ENCODE data around the gene PHF2.

Gene PHF2

DNA sequence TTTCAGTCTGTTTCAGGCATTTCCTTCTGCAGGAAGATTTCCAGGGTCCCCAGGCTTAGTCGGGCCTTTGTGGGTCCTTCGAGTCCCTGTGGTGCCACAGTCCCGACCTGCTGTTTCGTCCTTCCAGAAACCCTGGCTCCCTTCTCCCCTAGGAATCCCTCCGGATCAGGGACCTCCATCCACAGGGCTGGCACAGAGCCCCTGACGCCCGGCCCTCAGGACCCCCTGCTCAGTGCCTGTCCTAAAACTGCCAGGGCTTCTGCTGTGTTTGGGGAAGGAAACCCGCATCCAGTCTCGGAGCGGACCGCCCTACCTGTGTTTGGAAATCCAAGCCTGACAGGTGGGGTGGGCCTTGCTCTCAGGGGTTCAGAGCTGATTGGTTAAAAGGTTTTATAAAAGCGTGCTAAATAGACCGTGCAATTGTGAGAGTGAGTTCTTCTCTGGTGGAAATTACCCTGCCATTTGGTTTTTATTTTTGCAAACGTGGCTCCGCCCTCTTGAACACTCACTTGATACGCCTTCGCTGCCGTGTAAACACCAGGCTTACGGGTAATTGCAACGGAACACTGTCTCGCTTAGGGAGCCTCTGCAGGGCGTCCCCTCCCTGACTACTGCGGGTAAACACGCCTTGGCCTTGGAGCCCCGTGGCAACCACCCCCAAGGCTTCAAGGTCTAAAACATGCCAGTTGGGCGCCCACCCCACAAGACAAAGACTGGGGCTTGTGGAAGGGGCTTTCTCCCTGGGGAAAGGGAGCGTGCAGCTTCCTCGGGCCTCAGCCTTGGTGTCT is 121.2 kb downstream of the PHF2 start:
- no peak for DNase-seq (ENCODE audit: low read depth in 2 of 2, low spot score in 1 of 2)

DNA sequence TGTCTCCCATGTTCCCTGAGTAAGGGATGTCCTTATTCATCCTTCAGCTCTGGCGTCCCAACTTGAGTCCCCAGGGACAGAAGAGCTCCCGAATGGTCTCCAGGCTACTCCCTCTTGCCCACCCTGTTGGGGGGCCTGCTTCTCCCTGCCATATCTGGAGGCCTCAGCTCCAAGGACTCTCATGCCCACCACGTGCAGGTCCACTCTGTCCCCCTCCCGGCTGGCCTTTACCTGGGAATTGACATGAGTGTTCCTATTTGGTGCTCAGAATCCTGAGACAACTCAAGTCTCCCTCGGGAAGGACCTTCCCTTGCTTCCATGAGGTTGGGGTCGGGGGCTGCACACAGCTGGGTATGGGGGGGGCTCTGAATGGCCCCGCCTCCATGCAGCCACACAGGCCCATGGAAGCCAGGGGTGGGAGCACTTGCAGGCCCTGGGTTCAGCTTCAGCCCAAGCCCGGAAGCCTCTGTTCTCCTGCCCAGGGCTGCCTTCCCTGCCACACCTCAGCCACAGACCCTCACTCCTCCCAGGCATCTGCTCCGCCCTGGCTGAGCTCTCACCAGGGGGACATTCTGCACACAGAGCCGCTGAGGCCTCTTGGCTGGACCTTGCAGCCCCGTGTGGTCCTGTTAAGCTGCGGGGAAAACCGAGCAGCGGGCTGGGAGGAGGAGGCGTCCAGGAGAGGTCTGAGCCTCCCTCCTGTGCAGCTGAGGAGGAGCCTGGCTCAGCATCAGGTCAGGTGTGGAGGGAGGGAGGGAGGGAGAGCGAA is 121.9 kb downstream of the PHF2 start:
- DNase-seq (ENCODE audit: low read depth in 2 of 2, low spot score in 1 of 2) = no peak

DNA sequence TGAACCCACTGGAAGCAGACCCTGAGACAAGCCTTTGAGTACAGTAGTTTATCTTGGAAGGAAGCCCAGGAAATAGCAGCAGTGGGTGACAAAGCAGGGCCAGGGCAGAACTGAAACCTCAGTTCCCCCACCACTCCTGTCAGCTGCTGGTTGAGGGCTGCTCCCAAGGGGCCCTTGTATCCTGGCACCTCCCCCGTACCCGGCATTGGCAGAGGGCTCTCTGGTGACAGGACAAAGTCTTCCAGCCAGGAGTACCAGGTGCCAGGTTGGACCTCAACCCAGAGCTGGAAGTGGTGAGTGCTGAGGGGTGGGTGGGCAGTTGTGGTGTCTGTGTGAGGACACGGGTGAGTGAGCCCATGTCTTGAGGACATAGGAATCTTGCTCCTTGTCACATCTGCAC is 123.3 kb downstream of the PHF2 start:
- DNase-seq (ENCODE audit: low read depth in 2 of 2, low spot score in 1 of 2) = no peak

DNA sequence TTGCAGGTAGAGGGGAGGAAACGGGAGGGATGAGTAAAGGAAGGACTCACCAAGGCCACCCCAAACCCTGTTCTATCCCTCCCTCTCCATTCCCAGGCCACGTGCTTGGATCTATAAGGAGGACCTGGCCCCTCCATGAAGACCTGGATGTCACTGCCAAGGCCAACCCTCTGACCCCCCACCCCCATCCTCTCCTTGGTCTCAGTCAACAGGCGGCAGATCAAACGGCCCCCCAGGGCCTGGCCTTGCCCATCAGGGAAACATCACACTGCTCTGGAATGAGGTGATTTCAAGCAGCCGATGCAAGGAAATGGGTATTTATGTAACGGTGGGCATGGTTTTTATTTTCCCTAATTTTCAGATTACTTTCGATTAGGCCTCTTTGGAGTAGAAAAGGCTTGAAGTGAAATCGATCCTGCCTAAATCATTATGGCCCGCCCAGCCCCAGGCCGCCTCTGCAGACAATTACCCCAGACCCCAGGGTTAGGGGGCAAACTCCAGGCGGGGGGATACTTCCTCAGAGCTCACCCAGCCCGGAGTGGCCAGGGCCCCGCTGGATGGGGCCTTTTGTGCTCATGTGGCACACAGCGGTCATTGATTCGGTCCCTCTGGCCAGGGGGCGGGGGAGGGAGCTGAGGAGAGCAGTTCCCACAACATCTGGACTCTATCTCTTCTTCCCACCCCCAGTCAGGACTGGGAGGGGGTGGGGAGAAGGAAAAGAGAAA is 125.3 kb downstream of the PHF2 start:
- no peak for DNase-seq (ENCODE audit: low read depth in 2 of 2, low spot score in 1 of 2)

DNA sequence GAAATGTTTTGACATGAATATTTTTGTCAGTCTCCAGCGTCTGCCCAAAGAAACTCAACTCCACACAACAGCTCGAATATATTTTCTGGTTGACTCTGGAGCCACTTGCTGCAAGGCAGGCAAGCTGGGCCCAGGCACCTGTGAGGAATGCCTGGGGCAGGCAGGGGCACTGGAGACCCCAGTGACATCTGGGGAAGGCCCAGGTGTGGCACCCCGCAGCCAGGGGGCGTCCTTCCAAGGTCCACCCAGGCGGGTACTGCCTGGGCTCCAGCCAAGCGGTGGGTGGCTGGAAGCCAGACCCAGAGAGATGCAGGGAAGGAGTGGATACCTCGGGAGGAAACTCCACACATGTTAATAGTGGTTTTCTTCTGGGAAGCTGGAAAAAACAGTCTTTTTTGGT is 125.9 kb downstream of the PHF2 start:
- no peak for DNase-seq (ENCODE audit: low read depth in 2 of 2, low spot score in 1 of 2)

DNA sequence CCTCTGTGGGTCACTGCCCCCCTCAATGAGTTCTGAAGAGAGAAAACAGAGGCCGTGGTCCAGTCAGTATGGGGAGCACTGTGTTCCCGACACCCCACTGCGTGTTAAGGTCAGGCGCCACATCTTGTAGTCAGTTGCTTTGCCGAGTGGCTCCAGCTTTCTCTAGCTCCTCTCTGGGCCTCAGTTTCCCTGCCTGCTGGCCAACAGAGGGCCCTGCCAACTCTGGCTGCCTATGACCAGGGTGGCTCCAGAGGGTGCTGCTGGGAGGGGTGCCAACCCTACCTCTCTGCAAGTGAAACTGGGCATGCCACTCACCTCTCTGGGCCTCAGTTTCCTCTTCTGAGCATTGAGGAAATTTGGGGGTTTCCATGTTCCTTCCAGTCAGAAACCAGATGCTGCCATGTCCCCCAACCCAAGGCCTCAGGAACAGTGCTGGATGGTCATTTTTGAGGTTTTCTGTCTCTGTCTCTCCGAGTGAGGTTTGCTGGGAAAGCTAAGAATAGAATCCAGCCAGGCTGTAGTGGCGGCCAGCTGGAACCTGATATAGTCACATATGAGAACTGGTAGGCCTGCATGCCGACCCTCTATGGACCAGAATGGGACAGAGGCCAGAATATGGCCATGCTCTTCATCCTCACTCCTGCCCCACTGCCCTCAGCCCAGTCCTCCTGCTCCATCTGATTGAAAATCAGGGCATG is 132.1 kb downstream of the PHF2 start:
- DNase-seq (ENCODE audit: low read depth in 2 of 2, low spot score in 1 of 2) = no peak

DNA sequence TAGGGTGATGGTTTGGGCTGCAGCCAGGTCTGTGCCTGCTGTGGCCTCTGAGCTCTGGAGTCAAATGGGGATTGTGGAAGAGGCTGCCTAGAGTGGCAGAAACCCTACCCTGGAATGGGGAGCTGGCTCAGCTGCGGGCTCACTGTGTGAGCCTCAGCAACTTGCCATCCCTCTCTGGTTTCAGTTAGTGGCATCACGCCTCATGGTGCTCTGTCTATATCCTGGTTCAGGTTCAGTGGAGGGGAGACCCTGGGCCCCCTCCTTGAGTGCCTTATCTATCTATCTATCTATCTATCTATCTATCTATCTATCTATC is 132.6 kb downstream of the PHF2 start:
- DNase-seq (ENCODE audit: low read depth in 2 of 2, low spot score in 1 of 2) = no peak

DNA sequence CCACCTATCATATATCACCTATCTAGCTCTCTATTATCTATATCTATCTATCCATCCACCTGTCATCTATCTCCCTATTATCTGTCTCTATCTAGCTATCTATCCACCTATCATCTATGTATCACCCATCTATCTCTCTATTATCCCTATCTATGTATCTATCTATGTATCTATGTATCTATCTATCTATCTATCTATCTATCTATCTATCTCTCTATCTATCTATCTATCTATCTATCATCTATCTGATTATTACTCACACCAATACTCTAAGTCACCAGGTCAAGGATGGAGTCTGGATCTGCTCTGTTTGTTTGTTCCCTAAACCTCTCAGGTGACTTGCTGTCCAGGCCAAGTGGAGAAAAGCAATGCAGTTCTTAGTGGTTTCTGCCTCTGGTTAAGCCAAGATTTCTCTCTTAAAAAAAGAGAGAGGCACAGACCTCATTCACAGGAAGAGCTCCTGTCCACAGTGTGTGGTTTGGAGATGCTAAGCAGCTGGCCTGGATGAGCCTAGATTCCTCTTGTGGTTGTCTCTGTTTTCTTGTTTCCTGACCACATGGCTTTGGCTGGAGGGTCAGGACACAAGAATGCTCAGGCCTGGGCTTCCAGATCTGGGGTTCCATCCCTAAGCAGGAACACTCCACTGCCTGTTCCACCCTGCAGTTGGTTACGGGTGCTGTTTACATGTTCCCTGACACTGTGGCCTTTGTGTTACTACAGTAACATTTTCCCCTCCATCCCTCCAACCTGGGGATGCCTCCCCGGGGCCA is 133.4 kb downstream of the PHF2 start:
- no peak for DNase-seq (ENCODE audit: low read depth in 2 of 2, low spot score in 1 of 2)

DNA sequence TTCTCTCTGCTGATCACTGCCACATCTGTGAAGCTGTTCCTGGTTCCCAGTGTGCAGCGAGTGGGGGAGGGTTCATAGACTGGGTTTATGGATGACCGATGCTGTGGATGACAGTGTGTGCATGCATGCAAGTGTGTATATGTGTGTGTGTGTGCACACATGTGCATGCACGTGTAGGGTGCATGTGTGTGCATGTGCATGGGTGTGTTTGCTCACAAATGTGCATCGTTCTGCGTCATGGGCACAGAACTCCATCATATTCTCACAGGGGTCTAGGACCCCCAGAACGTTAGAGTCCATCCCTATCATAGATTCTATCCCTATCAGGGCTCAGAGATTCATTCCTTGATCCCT is 134.0 kb downstream of the PHF2 start:
- no peak for DNase-seq (ENCODE audit: low read depth in 2 of 2, low spot score in 1 of 2)

DNA sequence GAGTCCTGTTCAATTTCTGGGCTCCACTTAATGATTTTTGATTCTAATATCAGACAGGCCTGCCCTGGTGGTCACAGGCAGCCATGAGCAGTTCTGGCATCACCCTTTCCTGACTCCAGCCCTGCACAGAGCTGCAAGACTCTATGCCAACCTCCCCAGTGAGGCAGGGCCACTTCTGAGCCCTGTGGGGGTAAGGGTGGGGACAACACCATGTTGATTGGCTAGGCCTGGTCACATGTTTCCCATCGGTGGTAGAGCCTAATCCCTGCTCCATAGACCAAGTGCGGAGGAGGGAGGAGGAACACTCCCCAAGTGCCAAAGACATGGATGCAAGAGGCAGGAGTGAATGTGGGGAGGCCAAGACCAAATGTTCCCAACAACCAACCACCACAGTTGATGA is 134.6 kb downstream of the PHF2 start:
- no peak for DNase-seq (ENCODE audit: low read depth in 2 of 2, low spot score in 1 of 2)

DNA sequence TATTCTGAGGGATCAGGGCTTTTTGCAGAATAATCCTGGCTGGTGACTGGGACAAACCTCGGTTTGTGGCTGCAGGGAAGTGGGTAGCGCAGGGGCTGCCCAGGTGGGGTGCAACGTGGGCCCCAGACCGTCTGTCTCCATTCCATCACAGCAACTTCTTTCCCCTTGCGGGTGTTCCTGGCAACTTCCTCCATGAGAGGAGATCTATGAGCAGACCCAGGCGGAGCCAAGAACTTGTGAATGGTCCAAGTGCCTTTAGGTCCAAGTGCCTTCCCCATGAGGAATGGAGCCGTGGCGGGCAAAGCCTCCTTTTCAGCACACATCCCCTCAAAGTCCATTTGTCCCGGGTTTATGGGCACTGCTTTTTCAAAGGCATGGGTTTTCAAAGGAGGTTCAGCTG is 136.5 kb downstream of the PHF2 start:
- no peak for DNase-seq (ENCODE audit: low read depth in 2 of 2, low spot score in 1 of 2)

DNA sequence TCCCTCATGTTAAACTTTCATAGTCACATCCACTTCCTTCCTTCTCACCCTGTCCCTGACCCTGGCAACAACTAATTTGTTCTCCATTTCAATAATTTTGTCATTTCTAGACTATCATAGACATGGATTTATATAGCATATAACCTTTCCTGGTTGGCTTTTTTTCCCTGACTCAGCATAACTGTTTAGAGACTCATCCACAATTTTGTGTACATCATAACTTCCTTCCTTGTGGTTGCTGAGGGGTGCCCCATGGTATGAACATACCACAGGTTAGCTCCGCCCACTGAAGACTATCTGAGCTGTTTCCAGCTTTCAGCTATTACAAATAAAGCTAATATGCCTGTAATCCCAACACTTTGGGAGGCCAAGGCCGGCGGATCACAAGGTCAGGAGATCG is 137.3 kb downstream of the PHF2 start:
- no peak for DNase-seq (ENCODE audit: low read depth in 2 of 2, low spot score in 1 of 2)

DNA sequence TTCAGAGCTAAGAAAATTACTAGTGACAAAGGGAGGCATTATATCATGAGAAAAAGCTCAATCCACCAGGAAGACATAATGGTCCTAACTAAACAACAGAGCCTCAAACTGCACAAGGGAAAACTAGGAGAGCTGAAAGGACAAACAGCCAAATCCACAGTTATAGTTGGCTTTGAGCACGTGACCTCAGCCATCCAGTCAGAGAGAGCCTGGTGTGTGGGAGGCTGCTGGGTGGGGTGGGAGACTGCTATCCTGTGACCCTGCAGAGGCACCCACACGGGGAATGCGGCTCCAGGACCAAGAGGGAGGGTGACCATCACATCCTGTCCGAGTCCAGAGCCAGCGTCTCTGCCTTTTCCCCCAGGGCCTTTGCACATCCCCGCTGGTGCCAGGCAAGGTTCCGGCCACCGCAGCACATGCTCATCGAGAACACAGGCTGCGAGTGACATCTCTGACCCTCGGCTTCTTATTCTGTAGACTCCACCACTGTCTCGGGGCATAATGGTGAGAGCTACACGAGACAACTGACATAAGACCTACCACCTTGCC is 145.1 kb downstream of the PHF2 start:
- DNase-seq (ENCODE audit: low read depth in 2 of 2, low spot score in 1 of 2) = no peak

DNA sequence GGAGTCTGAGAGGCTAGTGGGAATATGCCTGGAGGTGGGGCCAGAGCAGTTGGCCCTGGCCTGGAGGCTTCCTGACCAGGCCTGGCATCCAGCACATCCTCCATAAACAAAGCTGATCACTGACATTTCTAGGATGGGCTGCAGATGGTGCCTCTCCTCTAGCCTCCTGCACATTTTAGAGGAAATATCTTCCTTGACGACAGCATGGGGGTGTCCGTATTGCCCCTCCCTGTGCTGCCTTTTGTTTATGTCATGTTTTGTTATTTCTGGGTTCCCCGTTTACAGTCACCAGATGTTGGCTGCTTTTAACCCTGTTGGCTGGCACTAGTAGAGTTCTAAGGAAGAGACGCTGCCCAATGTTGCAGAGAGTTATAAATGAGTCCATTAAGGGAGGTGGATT is 148.5 kb downstream of the PHF2 start:
- no peak for DNase-seq (ENCODE audit: low read depth in 2 of 2, low spot score in 1 of 2)

DNA sequence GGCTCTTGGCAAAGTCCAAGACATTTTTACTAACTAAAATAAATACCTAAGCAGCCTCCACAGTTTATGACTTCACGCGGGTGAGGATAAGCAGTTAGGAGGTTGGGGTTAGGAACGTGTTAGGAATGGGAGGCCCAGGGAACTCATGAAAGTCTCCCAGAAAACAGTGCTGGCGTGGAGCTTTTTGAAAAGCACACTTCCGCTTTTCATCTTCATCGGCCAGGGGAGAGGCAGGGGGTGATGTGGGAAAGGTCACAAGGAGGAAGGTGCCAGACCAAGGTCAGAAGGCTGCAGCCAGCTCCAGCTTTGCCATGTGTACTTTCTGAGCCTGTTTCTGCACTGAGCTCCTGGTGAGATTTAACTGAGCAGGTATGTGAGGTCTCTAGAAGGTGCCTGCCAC is 149.0 kb downstream of the PHF2 start:
- no peak for DNase-seq (ENCODE audit: low read depth in 2 of 2, low spot score in 1 of 2)

DNA sequence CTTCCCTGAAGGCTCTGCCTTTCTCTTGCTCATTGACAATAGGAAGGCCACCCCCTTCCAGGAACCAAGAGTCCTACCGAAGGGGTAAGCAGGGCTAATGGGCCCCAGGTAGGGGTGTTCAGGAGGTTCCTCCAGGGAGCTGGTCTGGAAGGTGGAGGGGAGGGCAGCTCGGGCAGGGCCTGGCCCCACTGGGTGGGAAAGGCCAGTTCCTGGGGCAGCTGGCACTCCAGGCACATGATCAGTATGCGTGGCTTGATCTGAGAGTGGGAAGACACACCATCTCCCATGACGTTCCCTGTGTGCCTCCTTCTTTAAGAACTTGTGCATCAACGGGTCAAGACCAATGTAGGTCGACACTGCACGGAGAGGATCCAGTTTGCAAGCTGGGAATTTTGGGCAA is 149.8 kb downstream of the PHF2 start:
- DNase-seq (ENCODE audit: low read depth in 2 of 2, low spot score in 1 of 2) = no peak
